IMR-90 (cell line): Measurements from ENCODE around the gene HBZ. TPM values are rescaled to one million over a fixed set of nuclear protein-coding genes. Genes with fewer than 3 reads are reported as not detected.
"Not testable (repeated sequence)": the region's sequence is repeated elsewhere in the genome, so short reads cannot be mapped to it uniquely, and the experiment has no call there.

Source experiments
- ATAC-seq: fragments of 200-7000 bp; cut with Tn5 transposase; 2 replicates; pipeline ENCODE4 v1.9.1; 2020; ENCODE audit warnings: low read depth, mild to moderate bottlenecking, moderate library complexity
- BruUV-seq: library from RNA; stranded (reverse); fragments of 400-500 nt; replicated peaks from 2 replicates; lab custom pipeline; 2021; lab: Mats Ljungman, UMichigan
- CTCF ChIA-PET: fragments of 300-600 bp; formaldehyde crosslinking; extraction: SDS; loops from one replicate; lab custom pipeline; 2021; ENCODE audit warnings: antibody characterized with exemption; lab: Yijun Ruan, JAX
- POLR2A ChIA-PET: fragments of 300-600 bp; sonication (Branson Sonifier 250); formaldehyde crosslinking; loops from one replicate; lab custom pipeline; 2022; ENCODE audit warnings: antibody characterized with exemption; ENCODE audit not compliant: unreplicated experiment; lab: Charles Lee
- DNase-seq: peaks from one replicate; pipeline ENCODE4 v3.0.0; 2013
- H2AFZ ChIP-seq: replicated peaks from 2 replicates; pipeline ENCODE3; 2013; ENCODE audit warnings: low read length, mild to moderate bottlenecking; ENCODE audit not compliant: poor library complexity
- H2AK5ac ChIP-seq: 2 replicates; pipeline ENCODE4 v1.6.1; 2013; ENCODE audit warnings: low read depth, low read length, inconsistent platforms
- H2AK9ac ChIP-seq: replicated peaks from 2 replicates; pipeline ENCODE3; 2013; ENCODE audit warnings: mild to moderate bottlenecking, low read depth, low read length, moderate library complexity; ENCODE audit not compliant: poor library complexity
- H2BK120ac ChIP-seq: 2 replicates; pipeline ENCODE4 v1.6.1; 2013; ENCODE audit warnings: low read depth, low read length, inconsistent platforms
- H2BK15ac ChIP-seq: 3 replicates; pipeline ENCODE4 v1.6.1; 2013; ENCODE audit warnings: low read depth, low read length, inconsistent platforms
- H2BK20ac ChIP-seq: 2 replicates; pipeline ENCODE4 v1.6.1; 2013; ENCODE audit warnings: low read depth, mild to moderate bottlenecking, inconsistent platforms, low read length, moderate library complexity
- H2BK5ac ChIP-seq: 2 replicates; pipeline ENCODE4 v1.6.1; 2013; ENCODE audit warnings: mild to moderate bottlenecking, low read depth, low read length, inconsistent platforms; ENCODE audit not compliant: poor library complexity, severe bottlenecking
- H3K14ac ChIP-seq: replicated peaks from 2 replicates; pipeline ENCODE4 v1.6.1; 2013; ENCODE audit warnings: low read depth, low read length, inconsistent platforms
- H3K18ac ChIP-seq: 2 replicates; pipeline ENCODE4 v1.6.1; 2013; ENCODE audit warnings: low read depth, low read length, control low read depth
- H3K23ac ChIP-seq: 2 replicates; pipeline ENCODE4 v1.6.1; 2013; ENCODE audit warnings: low read depth, low read length, inconsistent platforms
- H3K27ac ChIP-seq: 2 replicates; pipeline ENCODE4 v1.5.1; 2013; ENCODE audit warnings: mild to moderate bottlenecking, control low read depth, low read length; ENCODE audit not compliant: insufficient read depth
- H3K27me3 ChIP-seq: 2 replicates; pipeline ENCODE4 v1.6.1; 2013; ENCODE audit warnings: low read length; ENCODE audit not compliant: control insufficient read depth, insufficient read depth
- H3K36me3 ChIP-seq: 2 replicates; pipeline ENCODE4 v1.6.1; 2013; ENCODE audit warnings: low read length, mixed read lengths; ENCODE audit not compliant: control insufficient read depth, insufficient read depth
- H3K4ac ChIP-seq: 2 replicates; pipeline ENCODE4 v1.6.1; 2013; ENCODE audit warnings: low read depth, low read length, inconsistent platforms
- H3K4me1 ChIP-seq: 2 replicates; pipeline ENCODE4 v1.6.1; 2013; ENCODE audit warnings: low read length, mixed read lengths; ENCODE audit not compliant: control insufficient read depth, insufficient read depth
- H3K4me2 ChIP-seq: 2 replicates; pipeline ENCODE4 v1.6.1; 2013; ENCODE audit warnings: low read depth, mild to moderate bottlenecking, control low read depth, low read length, moderate library complexity
- H3K4me3 ChIP-seq: 2 replicates; pipeline ENCODE4 v1.5.1; 2013; ENCODE audit warnings: low read depth, mild to moderate bottlenecking, control low read depth, low read length, moderate library complexity; ENCODE audit not compliant: insufficient read depth
- H3K56ac ChIP-seq: 2 replicates; pipeline ENCODE4 v1.6.1; 2013; ENCODE audit warnings: low read length, inconsistent platforms; ENCODE audit not compliant: insufficient read depth; ENCODE audit errors: extremely low read depth
- H3K79me1 ChIP-seq, 2 experiments: 2 replicates each; pipeline ENCODE4 v1.6.1; 2013; ENCODE audit warnings: low read length in 2 of 2, inconsistent platforms in 1 of 2, low read depth in 1 of 2
- H3K9ac ChIP-seq: 2 replicates; pipeline ENCODE4 v1.6.1; 2013; ENCODE audit warnings: low read depth, low read length, control low read depth
- H3K9me1 ChIP-seq: 2 replicates; pipeline ENCODE4 v1.6.1; 2013; ENCODE audit warnings: low read length, inconsistent platforms; ENCODE audit not compliant: insufficient read depth
- H3K9me3 ChIP-seq: 2 replicates; pipeline ENCODE4 v1.6.1; 2013; ENCODE audit warnings: low read length; ENCODE audit not compliant: control insufficient read depth, insufficient read depth
- H4K20me1 ChIP-seq: 2 replicates; pipeline ENCODE4 v1.6.1; 2013; ENCODE audit warnings: low read length, inconsistent platforms; ENCODE audit not compliant: insufficient read depth
- H4K5ac ChIP-seq: 2 replicates; pipeline ENCODE4 v1.6.1; 2013; ENCODE audit warnings: mild to moderate bottlenecking, low read depth, low read length, control low read depth
- H4K8ac ChIP-seq, 2 experiments: 2 replicates each; pipeline ENCODE4 v1.6.1; 2013; ENCODE audit warnings: low read depth in 2 of 2, low read length in 2 of 2, control low read depth in 1 of 2, inconsistent platforms in 1 of 2
- H4K91ac ChIP-seq: 2 replicates; pipeline ENCODE4 v1.6.1; 2013; ENCODE audit warnings: low read depth, low read length, inconsistent platforms; ENCODE audit not compliant: insufficient read depth
- WGBS, 2 experiments: methylation state at CpG; one replicate each; pipeline versions ENCODE4 v1.1.5 to v1.1.7; 2013; ENCODE audit warnings: missing lambda C conversion rate in 2 of 2; ENCODE audit not compliant: insufficient read length in 1 of 2; ENCODE audit errors: extremely low coverage in 2 of 2; 5-methylcytosine and 5-hydroxymethylcytosine counted together
- dilution Hi-C: fragments of 300-500 bp; cut with HindIII; formaldehyde crosslinking; loops from one replicate; pipeline ENCODE4 v1.14.3; 2018; ENCODE audit warnings: low sequenced_read_pairs; ENCODE audit not compliant: unreplicated experiment
- in situ Hi-C: fragments of 300-500 bp; cut with MboI; formaldehyde crosslinking; loops from 3 replicates; pipeline ENCODE4 v1.14.3; 2019; ENCODE audit warnings: low sequenced_read_pairs, inconsistent platforms, mixed read lengths
- intact Hi-C: fragments of 100-400 bp; cut with micrococcal nuclease; formaldehyde crosslinking; loops from 2 replicates; pipeline ENCODE4 v1.10.0; 2022
- polyA plus RNA-seq, 3 experiments: library from polyadenylated mRNA; depleted of rRNA; stranded (reverse); fragments of >200 nt; gene quantifications; 2 replicates each; pipeline ENCODE4 v1.2.3, GENCODE V29; 2012; ENCODE audit warnings: low replicate concordance in 1 of 3
- total RNA-seq: library from RNA; depleted of rRNA; stranded (reverse); fragments of >200 nt; gene quantifications from 2 replicates; pipeline ENCODE4 v1.2.3, GENCODE V29; 2012

The HBZ gene
- total and polyA plus RNA-seq, 2 of the 4 experiments (the other 2 are of a cell fraction) = not detected

DNA sequence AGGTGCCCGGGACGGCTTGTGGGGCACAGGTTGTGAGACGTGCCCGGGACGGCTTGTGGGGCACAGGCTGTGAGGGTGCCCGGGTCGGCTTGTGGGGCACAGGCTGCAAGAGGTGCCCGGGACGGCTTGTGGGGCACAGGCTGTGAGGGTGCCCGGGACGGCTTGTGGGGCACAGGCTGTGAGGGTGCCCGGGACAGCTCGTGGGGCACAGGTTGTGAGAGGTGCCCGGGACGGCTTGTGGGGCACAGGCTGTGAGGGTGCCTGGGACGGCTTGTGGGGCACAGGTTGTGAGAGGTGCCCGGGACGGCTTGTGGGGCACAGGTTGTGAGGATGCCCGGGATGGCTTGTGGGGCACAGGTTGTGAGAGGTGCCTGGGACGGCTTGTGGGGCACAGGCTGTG, 7.8 kb downstream of the HBZ start:
- H3K18ac ChIP-seq, H2AFZ ChIP-seq, ATAC-seq, H2AK5ac ChIP-seq, H3K4me3 ChIP-seq, CTCF ChIA-PET, H3K4ac ChIP-seq, H2BK5ac ChIP-seq, H3K4me2 ChIP-seq, intact Hi-C loops, H3K36me3 ChIP-seq, H4K8ac ChIP-seq, H2BK15ac ChIP-seq, DNase-seq, H4K91ac ChIP-seq, H3K4me1 ChIP-seq, H2BK20ac ChIP-seq, in situ Hi-C loops, H3K9me3 ChIP-seq, H3K56ac ChIP-seq, POLR2A ChIA-PET, H4K20me1 ChIP-seq, H2AK9ac ChIP-seq, H3K9ac ChIP-seq, H4K5ac ChIP-seq, BruUV-seq, dilution Hi-C loops, H3K23ac ChIP-seq, H3K27ac ChIP-seq, H3K79me1 ChIP-seq, H2BK120ac ChIP-seq, H3K14ac ChIP-seq, H3K9me1 ChIP-seq: not testable (repeated sequence)
- no CpG with 5 or more reads among the region's 20 CpGs for WGBS, 2 experiments
- peaks cover 37% of the 10 kb centered on the region for H3K27me3 ChIP-seq
